ENCODE results near the gene IL20RA.

- no peak for TF ChIP-seq CTCF (conservative IDR thresholded peaks at IDR 0.05; ENCODE audit: low read depth in 2 of 2)
- no peak for TF ChIP-seq JUNB (IDR thresholded peaks at IDR 0.05; ENCODE audit: unreplicated experiment)
- TF ChIP-seq POLR2AphosphoS5 (IDR thresholded peaks at IDR 0.05; ENCODE audit: low read depth): no peak
- TF ChIP-seq EZH2phosphoT487 (IDR thresholded peaks at IDR 0.05; ENCODE audit: unreplicated experiment): no peak
Measured at GRCh38 chr6:136961848-136962247, 82.9 kb downstream of the IL20RA start.
